Fibroblast of upper back skin (primary cell): Measurements from ENCODE around the gene FCER1G.
A peak's percentile ranks its signal among the peaks of the same experiment; 100 is the strongest.
"Not testable (repeated sequence)": the region's sequence is repeated elsewhere in the genome, so short reads cannot be mapped to it uniquely, and the experiment has no call there.

Experiments used
- DNase-seq: peaks from one replicate; pipeline ENCODE4 v3.0.0-alpha.2; 2013

Gene FCER1G

DNA sequence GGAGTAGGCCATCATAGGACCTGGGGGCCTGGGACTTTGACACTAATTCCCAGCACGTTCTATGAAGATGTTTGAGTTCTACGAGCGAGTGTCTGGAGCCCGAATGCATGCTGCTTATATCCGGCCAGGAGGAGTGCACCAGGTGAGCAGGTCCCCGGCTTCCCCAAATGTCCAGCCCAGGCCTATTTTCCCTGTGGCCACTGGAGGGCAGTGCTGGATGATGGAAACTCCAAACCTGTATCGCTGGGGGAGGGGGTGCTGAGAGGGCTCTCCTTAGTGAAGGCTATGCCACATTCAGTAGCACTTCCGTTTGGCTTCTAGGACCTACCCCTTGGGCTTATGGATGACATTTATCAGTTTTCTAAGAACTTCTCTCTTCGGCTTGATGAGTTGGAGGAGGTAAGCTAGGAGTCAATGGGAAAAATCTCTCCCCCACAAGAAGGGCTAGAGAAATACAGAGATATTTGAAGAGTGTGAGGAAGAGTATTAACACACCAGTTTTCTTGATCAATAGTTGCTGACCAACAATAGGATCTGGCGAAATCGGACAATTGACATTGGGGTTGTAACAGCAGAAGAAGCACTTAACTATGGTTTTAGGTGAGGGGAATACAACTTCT, 5.2 kb upstream of the FCER1G start:
- peak; percentile 68 for DNase-seq

- DNase-seq, result no peak
Observed at GRCh38 chr1:161214369-161214768, 726 bp upstream of the FCER1G start.

DNA sequence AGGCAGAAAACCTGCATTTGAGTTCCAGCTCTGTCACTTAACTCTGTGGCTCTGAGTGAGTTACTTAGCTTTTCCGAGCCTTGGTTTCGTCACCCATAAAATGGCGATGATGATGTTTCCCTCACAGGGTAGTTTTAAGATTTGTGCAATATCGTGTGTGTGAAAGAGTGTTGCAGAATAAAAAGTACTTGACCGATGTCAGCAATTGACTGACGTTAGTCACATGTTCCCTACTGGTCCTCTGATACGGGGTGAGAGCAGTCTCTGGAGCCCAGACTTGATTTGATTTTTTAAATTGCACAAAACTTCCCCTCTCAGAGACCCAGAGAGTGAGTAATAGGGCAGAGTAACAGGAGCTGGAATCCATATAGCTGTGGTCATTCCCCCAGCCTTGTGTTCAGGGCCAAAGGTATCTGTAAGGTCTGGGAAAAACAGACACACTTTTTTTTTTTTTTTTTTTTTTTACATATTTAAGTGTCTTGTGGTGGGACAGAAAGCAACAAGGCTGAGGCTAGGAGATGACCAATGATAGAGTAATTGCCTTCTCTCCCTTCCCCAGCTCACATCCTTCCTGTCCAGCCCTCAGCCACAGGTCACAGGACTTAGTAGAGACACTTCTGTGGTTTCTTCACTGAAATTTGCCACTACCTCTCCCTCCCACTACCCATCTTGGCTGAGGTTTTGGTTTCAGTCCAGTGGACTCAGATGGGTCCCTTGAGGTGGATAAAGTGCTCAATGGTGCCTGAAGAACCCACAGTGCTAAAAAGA, 2.0 kb downstream of the FCER1G start:
- peak; percentile 72 for DNase-seq

DNA sequence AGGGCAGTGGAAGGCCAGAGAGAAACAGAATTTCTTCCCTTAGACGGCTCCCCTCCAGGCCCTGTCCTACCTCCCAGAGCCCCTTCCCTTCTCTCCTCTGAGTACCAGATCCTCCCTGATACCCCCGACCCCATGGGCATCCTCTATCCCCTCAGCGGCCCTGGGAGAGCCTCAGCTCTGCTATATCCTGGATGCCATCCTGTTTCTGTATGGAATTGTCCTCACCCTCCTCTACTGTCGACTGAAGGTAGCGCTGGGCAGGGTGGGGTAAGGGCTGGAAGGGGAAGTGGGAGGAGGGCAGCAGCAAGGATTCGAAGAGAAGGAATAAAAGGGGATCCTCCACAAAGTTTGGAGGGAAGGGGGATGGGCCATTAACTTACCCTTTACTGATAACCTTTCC, 2.7 kb downstream of the FCER1G start:
- DNase-seq, result no peak

DNA sequence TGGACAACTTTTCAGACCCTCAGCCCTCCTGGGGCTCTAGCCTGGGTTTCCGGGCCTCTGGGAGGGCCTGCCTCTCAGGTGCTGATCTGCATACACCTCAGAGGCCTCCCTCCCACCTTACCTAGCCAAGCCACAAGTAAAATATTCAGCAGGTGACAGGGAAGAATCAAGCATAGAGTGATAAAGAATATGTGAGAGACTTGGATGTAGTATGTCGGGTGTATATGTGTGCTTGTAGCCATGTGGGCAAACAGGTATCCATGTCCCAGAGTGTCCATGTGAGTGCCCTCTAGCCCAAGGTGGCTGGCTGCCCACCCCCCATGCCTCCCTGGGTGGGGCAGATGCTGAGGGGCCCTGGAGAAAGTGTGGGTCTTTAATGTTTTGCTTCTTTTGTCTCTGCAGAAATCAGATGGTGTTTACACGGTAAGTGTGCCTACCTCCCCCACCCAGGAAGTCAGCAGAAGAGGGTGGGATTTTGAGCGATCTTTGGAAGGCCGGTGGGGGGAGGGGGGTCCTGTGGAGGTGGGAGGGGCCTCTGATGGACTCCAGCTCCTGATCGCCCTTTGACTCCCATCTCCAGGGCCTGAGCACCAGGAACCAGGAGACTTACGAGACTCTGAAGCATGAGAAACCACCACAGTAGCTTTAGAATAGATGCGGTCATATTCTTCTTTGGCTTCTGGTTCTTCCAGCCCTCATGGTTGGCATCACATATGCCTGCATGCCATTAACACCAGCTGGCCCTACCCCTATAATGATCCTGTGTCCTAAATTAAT, 3.4 kb downstream of the FCER1G start:
- no peak for DNase-seq

DNA sequence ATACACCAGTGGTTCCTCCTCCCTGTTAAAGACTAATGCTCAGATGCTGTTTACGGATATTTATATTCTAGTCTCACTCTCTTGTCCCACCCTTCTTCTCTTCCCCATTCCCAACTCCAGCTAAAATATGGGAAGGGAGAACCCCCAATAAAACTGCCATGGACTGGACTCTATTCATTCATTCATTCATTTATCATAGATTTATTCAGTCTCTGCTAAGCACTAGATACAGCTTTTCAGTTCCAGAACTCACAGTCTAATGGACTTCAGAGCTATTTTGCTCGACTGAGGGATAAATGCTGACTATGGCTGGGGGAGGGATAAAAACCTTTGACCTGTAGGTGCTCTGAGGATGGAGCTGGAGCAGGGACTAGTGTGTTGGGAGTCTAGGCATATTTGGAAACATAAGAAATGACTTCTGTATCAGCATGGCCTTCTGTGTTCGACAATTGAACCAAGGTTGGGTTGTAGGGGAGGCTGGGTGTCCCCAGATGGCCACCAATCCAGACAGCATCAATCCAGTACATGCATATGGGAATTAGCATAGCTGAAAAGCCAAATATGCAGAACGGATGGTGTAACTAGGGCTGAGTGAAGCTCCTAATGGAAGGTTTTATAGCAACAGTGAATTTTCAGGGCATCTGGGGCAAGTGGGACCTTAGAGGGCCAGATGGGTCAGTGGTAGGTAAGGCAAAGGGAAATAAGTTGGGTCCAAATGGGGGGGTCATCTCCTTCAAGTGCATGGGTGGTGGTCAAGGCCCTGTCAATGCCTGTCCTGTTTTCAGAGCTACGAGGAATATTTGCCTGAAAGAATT, 4.2 kb downstream of the FCER1G start:
- no peak for DNase-seq

- DNase-seq, result no peak
Observed at GRCh38 chr1:161220002-161220401, 4.9 kb downstream of the FCER1G start.

- no peak for DNase-seq
Observed at GRCh38 chr1:161222175-161223019, 7.3 kb downstream of the FCER1G start.

GRCh38 chr1:161223805-161224694, 9.0 kb downstream of the FCER1G start:
- DNase-seq, result no peak

GRCh38 chr1:161224695-161225087, 9.6 kb downstream of the FCER1G start:
- DNase-seq, result not testable (repeated sequence)

DNA sequence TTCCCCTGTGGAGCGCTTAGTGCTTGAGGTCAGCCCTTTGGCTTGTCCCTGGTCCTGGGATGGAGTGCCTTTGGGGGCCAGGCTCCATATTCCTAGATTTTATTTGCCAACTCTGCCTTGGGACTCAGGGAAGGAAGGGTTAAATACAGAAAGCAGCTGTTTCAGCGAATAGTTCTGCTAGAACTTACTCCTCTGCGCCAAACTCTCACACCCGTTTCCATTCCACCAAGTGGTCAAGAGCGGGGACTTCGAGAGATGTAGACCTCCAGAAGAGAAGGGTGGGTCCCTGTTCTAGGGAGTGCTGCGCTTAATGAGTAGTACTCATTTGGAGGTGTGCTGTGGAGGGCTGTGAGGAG, 10.1 kb downstream of the FCER1G start:
- DNase-seq, result no peak

DNA sequence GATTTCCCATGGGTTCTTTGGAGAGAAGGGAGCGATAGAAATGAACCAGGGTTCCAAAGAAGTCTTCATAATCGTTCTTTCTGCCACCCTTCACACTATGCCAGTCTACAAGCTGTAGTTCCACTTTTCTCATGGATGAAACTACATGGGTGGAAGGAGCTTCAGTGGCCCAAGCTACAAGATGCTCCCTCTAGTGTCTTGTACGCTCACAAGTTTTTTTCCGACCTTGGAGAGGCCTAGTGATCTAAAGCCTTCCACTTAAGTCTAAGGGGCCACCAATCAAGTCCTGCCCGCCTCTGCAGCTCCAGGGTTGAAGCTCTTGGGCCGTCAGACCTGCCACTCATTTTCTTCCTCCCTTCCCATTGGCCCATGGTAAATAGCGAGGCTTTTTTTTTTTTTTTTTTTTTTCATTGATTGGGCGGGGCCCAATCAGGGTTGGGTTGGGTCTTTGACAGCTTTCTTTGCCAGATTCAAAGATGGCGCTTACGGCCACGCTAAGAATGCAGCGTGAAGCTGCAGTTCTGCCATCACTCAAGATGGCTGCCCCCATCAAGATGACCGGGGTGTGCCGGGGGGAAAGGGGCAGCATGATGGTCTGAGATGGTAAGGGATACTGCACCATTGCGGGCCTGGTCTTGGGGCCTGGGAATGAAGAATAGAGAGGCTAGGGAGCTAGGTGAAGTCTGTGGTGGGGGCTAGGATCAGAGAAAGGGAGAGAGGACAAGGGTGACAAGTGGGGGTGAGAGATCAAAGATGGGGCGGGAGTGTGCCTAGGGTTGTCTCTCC, 10.6 kb downstream of the FCER1G start, which contains the start of gene TOMM40L:
Gene TOMM40L (plus strand): TSS at position 527 of the 786 bp plus-strand sequence. CDS start 430 bp downstream, outside the sequence.
- peak; percentile 100 for DNase-seq

DNA sequence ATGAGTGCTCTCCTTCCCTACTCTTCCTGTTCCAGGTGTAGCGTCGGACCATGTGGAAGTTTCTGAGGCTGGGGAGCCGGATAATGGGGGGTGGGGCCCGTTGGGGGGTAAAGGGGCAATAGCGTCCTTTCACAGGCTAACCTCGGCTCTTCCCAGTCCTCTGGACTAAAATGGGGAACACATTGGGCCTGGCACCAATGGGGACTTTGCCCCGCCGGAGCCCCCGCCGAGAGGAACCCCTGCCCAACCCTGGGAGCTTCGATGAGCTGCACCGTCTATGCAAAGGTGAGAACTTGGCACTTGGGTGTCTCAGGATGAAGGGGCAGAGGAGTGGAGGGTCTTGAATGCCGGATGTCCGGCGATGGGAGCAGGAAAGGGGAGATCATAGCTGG, 11.2 kb downstream of the FCER1G start:
- DNase-seq, result no peak

- no peak for DNase-seq
Observed at GRCh38 chr1:161226759-161227158, 11.7 kb downstream of the FCER1G start.

- peak; percentile 69 for DNase-seq
Observed at GRCh38 chr1:161227196-161227871, 12.2 kb downstream of the FCER1G start.

- DNase-seq, result no peak
Observed at GRCh38 chr1:161228032-161228431, 12.9 kb downstream of the FCER1G start.

GRCh38 chr1:161229896-161230295, 14.8 kb downstream of the FCER1G start:
- no peak for DNase-seq

- no peak for DNase-seq
Observed at GRCh38 chr1:161230762-161231161, 15.7 kb downstream of the FCER1G start.

- DNase-seq, result no peak
Observed at GRCh38 chr1:161233102-161233501, 18.0 kb downstream of the FCER1G start.
